Activated naive CD4-positive, alpha-beta T cell treated with Interleukin-2 at 50 U/mL for 16 hours (primary cell): ENCODE results near the gene SUPT3H.

Experiments used
- DNase-seq: peaks from one replicate; pipeline ENCODE4 v3.0.0-alpha.2; 2020

SUPT3H gene

DNA sequence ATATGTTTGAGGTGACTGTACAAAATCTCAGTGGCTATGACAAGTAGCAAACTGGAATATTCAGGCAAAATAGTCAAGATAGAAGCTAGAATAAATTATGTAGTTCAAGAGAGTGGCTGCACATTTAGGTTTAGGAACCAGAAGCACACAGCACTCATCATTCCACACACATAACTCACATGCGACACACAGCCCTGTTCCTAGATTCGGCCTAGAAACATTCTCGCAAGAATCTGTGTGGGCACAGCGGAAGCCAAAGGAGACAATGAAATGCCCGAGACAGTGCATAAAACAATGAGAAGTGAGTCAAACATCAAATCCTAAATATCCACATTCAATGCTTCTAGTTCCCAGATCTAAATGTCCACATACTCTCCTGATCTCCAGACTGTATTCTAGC is 9.5 kb upstream of the SUPT3H start:
- no peak for DNase-seq

DNA sequence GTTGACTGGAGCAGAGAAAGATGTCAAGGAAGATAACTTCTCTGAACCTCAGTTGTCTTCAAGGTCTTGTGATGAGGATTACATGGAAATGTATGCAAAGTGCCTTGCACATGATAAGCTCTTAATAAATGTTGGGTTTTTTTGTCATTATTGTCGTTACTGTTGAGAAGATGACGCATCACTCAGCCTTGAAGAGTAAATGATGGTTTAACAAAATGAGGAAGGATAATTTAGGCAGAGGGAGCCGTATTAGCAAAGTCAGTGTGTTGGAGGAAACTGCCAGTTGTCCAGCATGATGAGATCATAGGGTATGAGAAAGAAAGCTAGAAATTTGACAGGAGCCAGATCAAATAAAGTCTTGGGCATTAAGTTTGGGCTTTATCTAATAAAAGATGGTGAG is 8.8 kb upstream of the SUPT3H start:
- no peak for DNase-seq

DNA sequence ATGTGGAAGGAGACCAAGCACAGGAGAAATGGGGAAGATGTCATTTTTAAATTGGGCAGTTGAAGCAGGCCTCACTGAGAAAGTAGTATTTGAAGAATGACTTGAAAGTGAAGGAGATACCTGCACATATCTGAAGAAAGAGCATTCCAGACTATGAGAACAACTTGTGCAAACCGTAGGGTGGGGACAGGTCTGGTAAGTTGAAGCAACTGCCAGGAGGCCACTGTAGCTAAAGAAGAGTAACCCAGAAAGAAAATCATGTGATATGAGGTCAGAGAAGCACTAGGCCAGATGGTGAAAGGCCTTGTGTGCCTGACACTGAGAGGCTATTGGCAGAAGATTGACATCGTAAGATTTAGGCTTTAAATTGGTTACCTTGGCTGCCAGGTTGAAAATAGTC is 4.7 kb upstream of the SUPT3H start:
- DNase-seq = no peak

DNA sequence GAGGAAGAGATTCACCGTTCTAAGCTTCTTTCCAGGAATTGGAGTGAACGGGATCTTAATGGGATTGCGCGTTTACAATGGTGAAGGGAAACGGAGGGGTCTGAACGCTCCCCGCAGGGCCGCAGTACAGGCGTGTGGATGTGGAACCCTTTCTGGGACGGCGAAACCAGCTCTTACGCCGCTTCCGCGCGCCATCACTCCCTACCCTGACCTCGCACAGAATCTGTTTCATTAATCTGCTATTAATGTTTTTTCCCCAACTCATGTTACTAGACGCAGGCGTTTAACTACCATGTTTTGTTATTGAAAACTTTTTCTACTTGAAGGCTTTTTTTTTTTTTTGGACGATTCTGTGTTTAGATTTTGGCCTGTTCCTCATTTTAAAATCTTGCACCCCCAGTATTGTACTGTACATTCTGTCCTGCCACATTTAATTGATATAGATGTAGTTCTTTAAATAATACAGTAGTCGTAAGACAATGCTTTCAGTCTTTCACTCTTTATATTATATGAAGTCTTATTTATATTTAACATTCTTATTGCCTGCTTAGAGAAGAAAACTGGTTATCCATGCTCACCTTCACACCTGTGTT is 696 bp upstream of the SUPT3H start:
- DNase-seq = no peak

DNA sequence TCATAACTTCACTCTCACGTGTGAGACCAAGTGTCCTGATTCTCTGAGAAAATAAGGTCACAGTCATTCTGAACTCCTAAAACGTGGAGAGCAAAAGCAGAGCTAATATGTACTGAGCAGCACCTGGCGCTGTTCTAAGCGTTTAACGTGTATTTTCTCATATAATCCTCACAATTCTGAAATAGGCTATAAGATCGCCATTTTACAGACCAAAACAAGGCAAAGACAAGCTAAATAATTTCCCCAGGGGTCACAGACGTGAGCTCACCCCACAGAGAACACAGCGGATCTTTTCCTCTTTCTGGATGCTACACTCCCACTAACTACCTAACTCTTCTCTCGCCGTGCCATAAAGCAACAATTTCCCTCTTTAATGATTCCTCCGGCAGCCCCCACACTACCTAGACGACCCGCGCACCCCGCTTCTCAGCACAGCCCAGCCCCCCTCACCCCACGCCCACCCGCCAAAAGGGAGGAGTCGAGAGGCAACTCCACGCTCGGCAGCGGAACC is 636 bp downstream of the SUPT3H start:
- peak; percentile 7 for DNase-seq

DNA sequence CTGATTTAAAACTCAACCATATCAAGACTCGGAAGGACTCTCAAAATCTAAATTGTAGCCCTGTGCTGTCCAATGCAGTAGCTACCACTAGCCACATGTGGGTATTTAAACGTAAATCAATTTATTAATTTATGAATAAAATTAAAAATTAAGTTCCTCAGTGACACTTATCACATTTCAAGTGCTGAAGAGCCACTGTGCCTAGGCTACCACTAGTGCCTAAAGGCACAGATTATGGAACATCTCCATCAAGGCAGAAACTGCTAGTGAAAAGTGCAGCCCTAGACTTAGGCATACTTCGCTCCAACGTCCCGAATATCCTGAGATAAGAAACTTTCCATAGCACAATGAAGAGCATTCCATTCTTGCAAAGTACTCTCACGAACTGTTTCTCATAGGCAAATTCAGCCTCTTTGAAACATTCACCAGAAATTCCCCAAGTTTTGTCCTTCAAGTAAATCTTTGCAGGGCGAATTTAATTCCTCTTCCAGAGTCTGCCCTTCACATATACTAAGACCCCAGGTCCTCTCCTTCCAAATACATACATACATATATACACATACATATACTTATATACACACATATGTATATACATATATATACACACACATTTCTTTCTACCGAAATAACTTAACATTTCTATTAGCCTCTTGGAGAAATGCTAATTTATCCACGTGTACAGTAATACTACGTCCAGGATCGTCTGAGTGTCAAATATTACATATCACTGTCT is 1.3 kb downstream of the SUPT3H start:
- no peak for DNase-seq

DNA sequence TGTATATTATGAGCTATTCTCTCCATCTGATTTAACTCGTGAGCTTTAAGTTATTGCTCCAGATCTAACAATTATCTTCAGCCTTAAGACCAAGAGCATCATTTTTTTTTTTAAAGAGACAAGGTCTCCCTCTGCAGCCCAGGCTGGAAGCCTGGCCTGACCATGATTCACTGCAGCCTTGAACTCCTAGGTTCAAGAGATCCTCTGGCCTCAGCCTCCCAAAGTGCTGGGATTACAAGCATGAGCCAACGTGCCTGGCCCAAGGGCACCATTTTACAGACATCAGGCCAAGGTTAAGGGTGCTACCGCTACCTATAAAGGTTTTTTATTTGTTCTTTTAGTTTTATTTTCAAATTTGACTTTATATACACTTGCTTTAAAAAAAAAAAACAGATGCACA is 2.3 kb downstream of the SUPT3H start:
- no peak for DNase-seq

DNA sequence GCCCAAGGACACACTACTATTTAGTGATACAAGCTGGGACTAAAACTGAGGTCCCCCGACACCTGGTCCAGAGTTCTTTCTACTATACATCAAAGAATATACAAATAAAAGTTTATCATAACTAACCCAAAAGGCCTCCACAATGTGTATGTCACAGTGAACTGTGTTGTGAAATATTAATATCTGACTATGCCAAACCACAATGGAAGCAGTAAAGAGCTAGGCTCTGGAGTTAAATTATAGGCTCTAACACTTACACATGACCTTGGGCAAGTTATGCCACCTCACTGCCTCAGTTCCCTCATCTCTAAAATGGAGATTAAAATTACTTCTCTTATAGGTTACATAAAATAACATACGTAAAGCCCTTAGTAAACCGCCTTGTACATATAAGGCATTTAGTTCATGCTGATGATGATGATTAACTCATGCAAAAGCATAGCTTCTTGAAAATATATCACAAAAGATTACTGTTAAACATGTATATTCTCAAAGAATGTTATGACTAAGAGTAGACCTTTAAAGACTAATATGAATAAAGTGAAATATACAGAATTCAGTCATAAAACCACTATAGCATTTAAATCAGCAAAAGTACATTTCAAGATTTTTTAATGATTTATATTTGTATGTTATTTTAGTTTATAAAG is 5.7 kb downstream of the SUPT3H start:
- no peak for DNase-seq

DNA sequence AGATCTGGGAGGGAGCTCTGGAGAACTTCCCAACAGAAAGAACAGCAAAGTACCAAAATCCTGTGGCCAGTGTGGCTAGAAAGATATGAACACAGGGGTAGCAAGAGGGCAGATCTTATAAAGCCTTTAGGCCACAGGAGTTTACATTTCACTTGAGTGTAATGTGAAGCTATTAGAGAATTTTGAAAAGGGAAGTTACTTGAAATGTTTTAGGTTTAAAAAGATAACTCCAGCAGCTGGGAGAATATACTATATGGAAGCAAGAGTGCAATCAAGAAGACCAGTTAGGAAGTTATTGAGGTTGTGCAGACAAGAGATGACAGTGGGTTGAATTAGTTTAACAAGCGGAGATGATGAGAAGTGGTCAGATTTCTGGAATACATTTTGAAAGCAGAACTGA is 7.9 kb downstream of the SUPT3H start:
- DNase-seq = no peak

DNA sequence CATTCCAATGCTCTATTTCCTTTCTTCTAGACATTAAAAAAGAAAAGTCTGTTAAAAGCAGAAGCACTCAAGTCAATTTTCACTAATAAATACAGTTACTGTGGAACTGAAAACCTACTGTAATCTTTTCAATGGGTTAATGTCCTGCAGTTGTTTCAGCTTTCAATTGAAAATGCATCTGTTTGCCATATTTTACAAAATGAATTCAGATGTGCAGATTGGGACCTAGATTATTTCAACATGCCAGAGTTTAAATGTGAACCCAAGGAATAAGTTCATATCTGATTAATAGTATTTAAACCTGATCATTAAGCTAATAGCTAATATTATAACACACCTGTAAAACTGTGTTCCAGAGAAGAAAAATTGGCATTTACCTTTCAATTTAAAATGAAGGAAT is 9.7 kb downstream of the SUPT3H start:
- DNase-seq = no peak

DNA sequence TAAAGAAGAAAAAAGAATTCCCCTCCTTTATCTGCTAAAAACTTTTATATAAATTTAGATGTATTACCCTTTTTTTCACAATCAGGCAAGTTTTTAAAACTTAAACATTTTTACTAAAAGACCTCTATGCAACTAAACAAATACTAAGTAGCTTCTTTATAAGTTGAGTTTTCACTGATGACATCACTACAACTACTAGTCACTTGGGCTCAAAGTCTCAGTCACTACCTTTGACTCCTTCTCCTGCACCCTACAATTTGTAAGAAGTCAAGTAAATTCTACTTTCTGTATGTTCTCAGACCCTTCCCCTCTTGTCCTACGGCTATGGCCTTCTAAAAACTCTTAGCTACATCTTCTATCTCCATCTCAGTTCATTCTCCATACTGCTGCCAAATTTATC is 11.2 kb downstream of the SUPT3H start:
- DNase-seq = no peak

DNA sequence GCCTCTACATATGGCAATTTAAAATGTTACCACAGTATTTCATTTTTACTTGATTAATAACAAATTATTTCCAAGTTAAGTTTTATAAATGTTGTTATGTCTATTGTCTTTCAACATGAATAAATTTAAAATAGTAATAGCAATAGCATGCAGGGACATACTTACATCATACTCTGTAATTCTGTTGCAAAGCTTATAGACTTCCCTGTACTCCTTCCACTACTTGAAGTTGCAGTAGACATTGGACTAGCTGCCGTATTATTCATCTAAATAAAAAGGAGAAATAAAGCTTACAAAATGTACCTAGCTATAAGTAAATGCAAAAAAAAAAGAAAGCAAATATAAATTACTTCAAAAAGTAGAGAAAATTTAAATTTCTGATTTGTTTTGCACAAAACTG is 12.7 kb downstream of the SUPT3H start:
- no peak for DNase-seq

DNA sequence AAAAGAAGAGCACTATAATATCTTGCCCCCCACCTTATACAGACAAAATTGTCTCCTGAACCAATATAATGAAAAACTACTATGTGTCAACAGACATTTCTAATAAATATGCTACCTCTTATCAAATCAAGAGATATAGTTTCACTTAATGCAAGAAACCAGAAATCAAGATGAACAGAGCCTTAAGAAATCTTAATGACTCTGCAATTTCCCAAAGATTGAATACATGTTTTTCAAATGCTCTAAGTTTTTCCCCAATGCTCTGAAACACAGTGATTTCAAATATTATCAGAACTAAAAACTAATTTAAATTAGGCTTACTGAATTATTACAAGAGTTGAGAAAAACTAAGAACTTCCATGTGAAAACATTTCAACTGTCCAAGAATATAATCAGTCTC is 13.3 kb downstream of the SUPT3H start:
- DNase-seq = no peak

DNA sequence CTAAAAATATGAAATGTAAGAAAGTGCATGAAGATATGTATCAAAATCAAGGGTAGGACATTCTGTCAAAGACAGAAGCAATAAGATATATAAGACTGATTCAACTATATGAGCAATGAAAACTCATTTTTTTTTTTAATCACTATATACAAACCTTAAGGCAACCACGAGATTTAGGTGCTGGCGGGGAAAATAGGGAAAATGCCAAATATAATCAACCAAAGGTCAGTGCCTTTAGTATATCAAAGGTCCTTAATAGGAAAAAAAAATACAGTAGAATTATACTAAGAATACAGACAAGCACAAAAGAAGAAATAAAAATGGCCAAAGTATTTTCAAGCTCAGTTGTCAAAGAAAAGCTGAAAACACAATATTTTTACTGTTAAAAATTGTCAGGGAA is 24.1 kb downstream of the SUPT3H start:
- no peak for DNase-seq

DNA sequence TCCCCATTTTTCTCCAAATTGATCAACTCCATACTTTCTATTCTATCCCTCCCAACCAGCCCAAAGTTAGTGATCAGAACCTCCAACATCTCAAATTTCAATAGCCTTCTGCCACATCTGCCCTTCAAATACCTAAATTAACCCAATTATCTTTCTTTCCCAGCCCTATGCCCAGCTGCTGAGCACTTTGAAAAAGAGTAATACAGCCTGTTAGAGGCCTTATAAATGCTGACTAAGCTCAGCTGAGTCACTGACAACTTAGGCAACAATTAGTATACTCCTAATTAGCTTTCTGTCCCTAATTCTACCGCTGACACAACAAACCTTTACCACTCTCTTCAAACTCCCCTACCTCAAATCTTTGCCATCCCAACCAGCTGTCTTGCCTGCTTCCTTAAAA is 26.1 kb downstream of the SUPT3H start:
- DNase-seq = no peak

DNA sequence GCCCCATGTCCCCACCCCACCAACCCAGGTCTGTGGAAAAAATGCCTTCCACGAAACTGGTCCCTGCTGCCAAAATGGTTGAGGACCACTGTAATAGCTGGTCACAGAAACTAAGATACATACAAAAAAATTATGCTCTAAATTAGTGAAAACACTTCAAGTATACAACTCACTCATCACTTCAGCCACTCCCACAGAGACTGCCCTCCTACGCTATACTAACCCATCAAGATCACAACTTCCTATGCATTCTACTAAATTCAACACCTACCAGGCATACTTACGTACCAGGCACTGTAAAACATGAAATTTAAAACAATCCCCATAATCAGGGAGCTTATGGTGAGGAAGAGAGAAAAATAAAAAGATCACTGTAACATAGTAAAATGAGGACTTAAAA is 26.7 kb downstream of the SUPT3H start:
- no peak for DNase-seq

DNA sequence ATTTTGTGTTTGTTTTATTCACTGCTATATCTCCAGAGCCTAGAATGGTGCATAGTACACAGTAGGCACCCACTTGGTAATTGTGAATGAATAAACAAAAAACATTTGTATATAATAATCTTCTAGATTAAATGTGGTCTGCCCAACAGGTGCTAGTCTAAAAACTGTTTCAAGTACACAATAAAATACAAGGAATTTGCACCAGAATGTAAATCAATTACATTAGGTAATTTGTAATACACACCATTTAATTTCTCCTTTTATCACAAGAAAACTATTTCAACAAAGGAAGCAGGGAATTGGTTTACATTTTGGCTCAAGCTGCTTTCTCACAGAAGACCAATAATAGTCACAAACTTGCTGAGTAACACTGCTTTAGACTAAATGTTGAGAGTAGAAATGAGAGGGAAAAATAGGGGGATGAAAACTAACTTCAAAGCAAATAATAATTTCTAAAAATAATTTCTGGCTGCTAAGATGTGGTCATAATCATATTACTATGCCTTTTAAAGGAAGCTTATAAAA is 27.5 kb downstream of the SUPT3H start:
- DNase-seq = no peak

DNA sequence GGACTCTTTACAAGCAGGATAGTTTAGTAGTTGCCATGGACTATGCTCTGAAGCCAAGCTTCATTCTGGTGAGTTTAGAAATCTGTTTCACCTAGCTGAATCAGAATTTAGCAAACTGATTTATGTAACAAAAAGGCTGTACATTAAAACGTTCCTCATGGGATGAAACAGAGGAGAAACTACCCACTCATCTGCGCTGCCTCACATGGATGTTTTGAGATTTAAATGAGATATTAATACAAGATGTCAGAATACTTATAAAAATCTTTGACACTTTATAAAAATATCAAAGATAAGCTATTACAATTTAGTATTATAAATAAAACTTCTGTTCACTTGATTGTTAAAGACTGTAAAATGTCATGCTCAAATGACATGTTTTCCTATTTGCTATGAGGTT is 32.8 kb downstream of the SUPT3H start:
- DNase-seq = no peak

DNA sequence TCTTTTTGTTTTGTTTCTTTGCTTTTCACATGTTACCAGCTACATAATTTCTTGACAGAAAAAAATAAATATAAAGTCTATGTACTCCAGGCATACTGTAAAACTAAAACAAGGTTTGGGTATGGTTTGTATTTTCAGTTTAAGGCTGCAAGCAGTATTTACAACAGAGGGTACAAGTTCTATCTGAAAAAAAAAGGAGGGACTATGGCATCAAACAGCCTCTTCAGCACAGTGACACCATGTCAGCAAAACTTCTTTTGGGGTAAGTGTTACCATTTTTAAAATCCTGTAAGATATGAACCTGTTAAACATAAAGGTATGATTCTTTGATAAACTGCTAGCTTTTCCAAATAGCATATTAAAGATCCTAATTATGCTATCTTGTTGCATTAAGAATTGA is 49.2 kb downstream of the SUPT3H start:
- no peak for DNase-seq

DNA sequence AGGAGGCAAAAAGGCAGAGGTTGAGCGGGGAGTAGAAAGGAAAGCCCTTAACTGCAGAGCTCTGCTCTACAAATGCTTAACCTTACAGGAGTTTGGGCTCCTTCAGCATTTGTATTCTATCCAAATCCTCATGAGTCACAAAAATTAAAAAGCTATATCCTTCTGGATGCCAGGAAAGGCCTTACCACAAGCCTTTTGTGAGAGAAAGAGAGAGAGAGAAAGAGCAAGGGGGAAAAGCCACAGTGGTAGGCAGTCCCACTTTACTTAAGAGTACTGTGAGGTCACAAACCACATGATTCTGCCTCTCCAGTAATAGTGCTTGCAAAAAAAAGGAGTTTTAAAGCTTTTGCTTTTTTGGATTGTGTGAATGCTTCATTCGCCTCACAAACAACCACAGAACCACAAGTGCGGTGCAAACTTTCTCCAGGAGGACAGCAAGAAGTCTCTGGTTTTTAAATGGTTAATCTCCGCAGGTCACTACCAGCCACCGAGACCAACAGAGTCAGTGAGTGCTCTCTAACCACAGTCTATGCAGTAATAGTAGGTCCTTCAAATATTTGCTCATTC is 49.7 kb downstream of the SUPT3H start, which contains the start of gene RUNX2:
TSS of gene RUNX2 (plus strand) at position 375 of the 567 bp plus-strand sequence. CDS start 397 bp downstream, outside the sequence.
- no peak for DNase-seq

DNA sequence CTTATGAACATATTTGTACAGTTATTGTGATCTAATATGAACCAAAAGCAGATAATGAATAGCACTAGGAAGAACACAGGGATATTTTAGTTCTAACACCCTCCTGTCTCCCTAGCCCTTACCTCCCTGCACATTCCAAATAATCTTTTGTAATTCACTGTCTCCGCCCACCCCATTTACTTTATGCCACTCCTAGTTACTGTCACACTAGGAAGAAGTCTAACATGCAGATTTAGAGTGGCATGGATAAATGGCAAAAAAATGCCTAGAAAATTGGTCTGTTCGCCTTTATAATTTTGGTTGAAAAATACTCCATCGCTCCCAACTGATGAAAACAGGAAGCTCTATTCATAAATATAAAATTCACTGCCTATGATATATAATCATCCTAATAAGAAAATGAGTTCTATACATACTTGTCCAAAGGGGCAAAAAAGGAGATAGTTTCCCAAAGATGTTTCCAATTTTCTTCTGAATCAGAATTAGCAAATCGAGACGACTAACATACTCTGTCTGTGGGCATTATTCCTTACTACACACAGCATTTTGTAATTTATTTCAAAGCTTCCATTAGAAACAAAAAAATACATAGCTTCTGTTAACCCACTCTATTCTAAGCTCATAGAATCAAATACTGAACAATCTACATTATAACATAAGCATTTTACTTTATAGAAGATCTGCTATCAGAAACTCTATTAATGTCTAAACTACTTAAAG is 50.9 kb downstream of the SUPT3H start:
- DNase-seq = no peak

DNA sequence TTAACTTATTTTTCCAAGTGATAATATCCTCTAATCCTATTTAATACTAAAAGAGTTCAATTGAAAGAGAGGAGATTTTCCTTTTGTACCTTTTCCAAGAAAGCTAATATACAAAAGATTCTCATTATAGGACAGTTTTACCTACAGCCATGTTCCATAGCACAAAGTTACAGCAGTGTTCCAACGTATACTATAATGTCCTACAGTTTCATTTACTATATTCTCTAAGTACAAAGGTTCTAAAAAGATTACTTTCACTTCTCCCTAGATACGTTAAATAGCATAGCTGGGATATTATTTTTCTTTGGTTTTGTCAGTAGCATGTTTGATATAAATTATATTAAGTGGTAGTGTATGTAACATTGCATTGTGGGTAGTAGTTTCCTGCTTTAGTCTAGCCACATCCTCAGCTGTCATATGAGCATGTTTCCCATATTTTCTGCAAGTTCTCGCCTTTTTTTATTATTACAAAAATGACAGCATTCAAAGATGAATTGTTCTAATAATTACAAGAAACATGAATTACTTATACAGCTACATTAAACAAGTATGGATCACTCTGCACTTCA is 54.0 kb downstream of the SUPT3H start:
- DNase-seq = no peak

DNA sequence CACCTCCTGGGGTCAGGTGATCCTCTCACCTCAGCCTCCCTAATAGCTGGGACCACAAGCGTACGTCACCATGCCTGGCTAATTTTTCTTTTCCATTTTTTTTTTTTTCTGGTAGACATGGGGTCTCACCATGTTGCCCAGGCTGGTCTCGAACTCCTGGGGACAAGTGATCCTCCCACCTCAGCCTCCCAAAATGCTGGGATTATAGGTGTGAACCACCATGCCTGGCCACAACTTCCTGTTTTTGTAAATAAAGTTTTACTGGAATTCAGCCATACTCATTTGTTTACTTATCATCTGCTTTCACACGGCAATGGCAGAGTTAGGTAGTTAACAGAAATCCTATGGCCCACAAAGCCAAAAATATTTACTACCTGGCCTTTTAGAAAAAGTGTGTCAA is 57.4 kb downstream of the SUPT3H start:
- no peak for DNase-seq
